Pancreas (tissue), 10 donors: ENCODE results near the gene TSPAN13. TPM values are rescaled to one million over a fixed set of nuclear protein-coding genes. Genes with fewer than 3 reads are reported as not detected.

ENCODE experiments used
- ATAC-seq, 4 donors: fragments of 200-7000 bp; cut with Tn5 transposase; one replicate each; pipeline versions ENCODE4 v1.8.0 to v1.9.1; 2020; ENCODE audit warnings: mild to moderate bottlenecking in 4 of 4, moderate library complexity in 4 of 4
- DNase-seq, 6 donors: peaks; one replicate each; pipeline ENCODE4 v3.0.0-alpha.2; 2020
- FAIRE-seq: peaks from 2 replicates; lab custom pipeline; 2012; peaks lifted over from hg19 to GRCh38; lab: Jason Lieb, UNC
- H3K27ac ChIP-seq, 4 donors: fragments of 200-600 bp; sonication (generic); 1 replicate in 3 of 4; 2 replicates in 1 of 4; pipeline versions ENCODE4 v1.5.0 to v1.8.0; 2020
- H3K27me3 ChIP-seq, 4 donors: fragments of 200-600 bp; one replicate each; pipeline ENCODE4 v1.8.0; 2021
- H3K36me3 ChIP-seq, 3 donors: fragments of 200-600 bp; sonication (generic) in 1 of 3; one replicate each; pipeline versions ENCODE4 v1.5.0 to v1.8.0; 2020 to 2021
- H3K4me1 ChIP-seq, 3 donors: fragments of 200-600 bp; one replicate each; pipeline ENCODE4 v1.8.0; 2021
- H3K4me3 ChIP-seq, 4 donors: fragments of 200-600 bp; sonication (generic) in 2 of 4; one replicate each; pipeline versions ENCODE4 v1.5.0 to v1.8.0; 2020 to 2021
- H3K9me3 ChIP-seq, 4 donors: fragments of 200-600 bp; one replicate each; pipeline ENCODE4 v1.8.0; 2021
- CTCF ChIP-seq, 4 donors: fragments of 200-600 bp; sonication (generic) in 3 of 4; IDR thresholded peaks; one replicate each; pipeline versions ENCODE4 v1.5.0 to v1.8.0; 2021; ENCODE audit warnings: antibody characterized with exemption in 4 of 4
- WGBS, 2 donors: extraction: QIAGEN DNeasy Blood & Tissue Kit; methylation state at CpG; one replicate each; pipeline ENCODE4 v1.1.7; 2013; 5-methylcytosine and 5-hydroxymethylcytosine counted together
- intact Hi-C, 3 donors: fragments of 100-400 bp; cut with DNase I; formaldehyde crosslinking; loops; one replicate each; pipeline versions ENCODE4 v1.11.1 to v1.14.2; 2022
- polyA plus RNA-seq, 2 donors: library from polyadenylated mRNA; stranded (reverse); fragments of 200-250 nt; gene quantifications; one replicate each; pipeline ENCODE4 v1.2.3, GENCODE V29; 2013
- total RNA-seq, 6 donors: library from RNA; stranded (reverse); fragmentation: NEBNext Ultra II Directional in 4 of 6; extraction: Animal tissue kit (Norgen Biotek cat#: 25700) in 4 of 6; gene quantifications; one replicate each; pipeline versions ENCODE4 v1.2.1 to v1.2.4, GENCODE V29; 2021 to 2023
- donor health status: healthy with polysubstance abuse.
- donor health status: DM: no; HTN: no; CAD: no; lungs with moderate emphysema.
- donor health status: DM: no; HTN: no; CAD: no.
- donor health status: control.
- donor health status: control.
- donor health status: Bipolar disorder and iron deficiency.
- donor health status: DM: yes; HTN: yes; CAD: no.
- donor health status: DM: no; HTN: no; CAD: no.
- donor health status: DM: no; HTN: no; CAD: no.
- donor health status: DM: yes; HTN: yes; CAD: no.

The TSPAN13 gene
- total and polyA plus RNA-seq, 8 donors: 30.7 to 64.9 (median 53.0) TPM

- Histone ChIP-seq H3K27me3 (no peaks in the 10 kb centered on the region), H3K27ac (no peak overlapping the region), H3K4me1 (peaks cover 8 to 21% (median 13%) of the 10 kb centered on the region in 3 donors), H3K36me3 (no peaks in the 10 kb centered on the region), H3K4me3 (no peak overlapping the region), H3K9me3 (no peaks in the 10 kb centered on the region)
- no peak for FAIRE-seq
- TF ChIP-seq CTCF (IDR thresholded peaks at IDR 0.05): no peak
- intact Hi-C loops: no loop called here
- ATAC-seq: no peak
- DNase-seq: no peak
- WGBS, 2 donors: 80 to 83% methylated on average over 1 of the region's 1 CpG
Measured at GRCh38 chr7:16817536-16817935, 64.0 kb downstream of the TSPAN13 start.

- Histone ChIP-seq H3K4me1 (peaks cover 6 to 16% (median 11%) of the 10 kb centered on the region in 3 donors), H3K27ac (no peak overlapping the region), H3K4me3 (no peak overlapping the region), H3K27me3 (no peaks in the 10 kb centered on the region), H3K9me3 (no peaks in the 10 kb centered on the region), H3K36me3 (no peaks in the 10 kb centered on the region)
- ATAC-seq (no peak), FAIRE-seq (no peak), DNase-seq (no peak)
- intact Hi-C loops: no loop called here
- WGBS, 2 donors: 91 to 95% methylated on average over 3 of the region's 3 CpGs
- TF ChIP-seq CTCF (IDR thresholded peaks at IDR 0.05): no peak
Measured at GRCh38 chr7:16818732-16819131, 65.2 kb downstream of the TSPAN13 start.

GRCh38 chr7:16822029-16822428 lies 68.5 kb downstream of the TSPAN13 start:
- no peaks in the 10 kb centered on the region for H3K9me3 ChIP-seq
- WGBS, 2 donors: 11 to 14% methylated on average over 3 of the region's 3 CpGs
- no peaks in the 10 kb centered on the region for H3K27me3 ChIP-seq
- no peak overlapping the region for H3K4me3 ChIP-seq
- no peaks in the 10 kb centered on the region for H3K36me3 ChIP-seq
- H3K4me1 ChIP-seq: peaks cover 6 to 16% (median 11%) of the 10 kb centered on the region in 3 donors
- ATAC-seq (peak; percentile 64 to 85 (median 78)), FAIRE-seq (peak; percentile 41), DNase-seq (no peak)
- no peak for TF ChIP-seq CTCF (IDR thresholded peaks at IDR 0.05)
- intact Hi-C loops: no loop called here
- H3K27ac ChIP-seq: peak overlapping the region in 2 of 4 donors; percentile 31 to 52

- Histone ChIP-seq H3K36me3 (no peaks in the 10 kb centered on the region), H3K27ac (no peak overlapping the region), H3K27me3 (no peaks in the 10 kb centered on the region), H3K4me3 (no peak overlapping the region), H3K4me1 (peaks cover 6 to 16% (median 11%) of the 10 kb centered on the region in 3 donors), H3K9me3 (no peaks in the 10 kb centered on the region)
- DNase-seq (no peak), FAIRE-seq (no peak), ATAC-seq (no peak)
- intact Hi-C loops: no loop called here
- no peak for TF ChIP-seq CTCF (IDR thresholded peaks at IDR 0.05)
Measured at GRCh38 chr7:16826060-16826459, 72.5 kb downstream of the TSPAN13 start.

GRCh38 chr7:16833373-16833772 lies 79.8 kb downstream of the TSPAN13 start:
- Histone ChIP-seq H3K27me3 (no peaks in the 10 kb centered on the region), H3K4me1 (no peaks in the 10 kb centered on the region), H3K36me3 (no peaks in the 10 kb centered on the region), H3K9me3 (no peaks in the 10 kb centered on the region), H3K4me3 (no peak overlapping the region), H3K27ac (no peak overlapping the region)
- intact Hi-C loops: no loop called here
- WGBS, 2 donors: 83 to 97% methylated on average over 1 of the region's 1 CpG
- no peak for FAIRE-seq
- no peak for ATAC-seq
- TF ChIP-seq CTCF (IDR thresholded peaks at IDR 0.05): no peak
- no peak for DNase-seq

Other genes with a start within 250 kb of the TSPAN13 start
- gene LRRC72, start 226.9 kb upstream of the TSPAN13 start, total RNA-seq: not detected
- gene LRRC72, start 226.9 kb upstream of the TSPAN13 start, polyA plus RNA-seq: not detected
- 10 to 100 TPM in 1 of 6 donors, 1 to 10 TPM in 5; 6.3 to 11.4 (median 8.2) TPM for gene ANKMY2, start 108.0 kb upstream of the TSPAN13 start, total RNA-seq
- gene ANKMY2, start 108.0 kb upstream of the TSPAN13 start, polyA plus RNA-seq: 1 to 10 TPM; 3.9 to 8.9 TPM
- gene BZW2, start 107.6 kb upstream of the TSPAN13 start, total RNA-seq: 10 to 100 TPM; 15.3 to 29.9 (median 21.1) TPM
- 10 to 100 TPM; 10.5 to 12.9 TPM for gene BZW2, start 107.6 kb upstream of the TSPAN13 start, polyA plus RNA-seq
- 10 to 100 TPM in 3 of 6 donors, 1 to 10 TPM in 3; 5.4 to 31.5 (median 11.5) TPM for gene AGR2, start 51.2 kb downstream of the TSPAN13 start, total RNA-seq
- gene AGR2, start 51.2 kb downstream of the TSPAN13 start, polyA plus RNA-seq: 10 to 100 TPM in 1 of 2 donors, 1 to 10 TPM in 1; 2.3 to 14.1 TPM
- gene AGR3, start 128.2 kb downstream of the TSPAN13 start, total RNA-seq: 1 to 10 TPM in 5 of 6 donors, under 1 TPM in 1; 0.83 to 7.8 (median 3.4) TPM
- gene AGR3, start 128.2 kb downstream of the TSPAN13 start, polyA plus RNA-seq: 10 to 100 TPM in 1 of 2 donors, 1 to 10 TPM in 1; 5.6 to 19.2 TPM